Occipital lobe (tissue), 2 donors: ENCODE data around the gene SLC17A9. TPM values are rescaled to one million over a fixed set of nuclear protein-coding genes. Genes with fewer than 3 reads are reported as not detected.

Experiments
- DNase-seq: peaks from one replicate; lab custom pipeline; 2025; lab: John Stamatoyannopoulos, UW
- total RNA-seq: library from RNA; depleted of rRNA; stranded (reverse); fragments of >200 nt; gene quantifications from one replicate; pipeline ENCODE4 v1.2.3, GENCODE V29; 2014

Gene SLC17A9
- total RNA-seq, 1 donor from 2014 or later: 0.16 TPM

DNA sequence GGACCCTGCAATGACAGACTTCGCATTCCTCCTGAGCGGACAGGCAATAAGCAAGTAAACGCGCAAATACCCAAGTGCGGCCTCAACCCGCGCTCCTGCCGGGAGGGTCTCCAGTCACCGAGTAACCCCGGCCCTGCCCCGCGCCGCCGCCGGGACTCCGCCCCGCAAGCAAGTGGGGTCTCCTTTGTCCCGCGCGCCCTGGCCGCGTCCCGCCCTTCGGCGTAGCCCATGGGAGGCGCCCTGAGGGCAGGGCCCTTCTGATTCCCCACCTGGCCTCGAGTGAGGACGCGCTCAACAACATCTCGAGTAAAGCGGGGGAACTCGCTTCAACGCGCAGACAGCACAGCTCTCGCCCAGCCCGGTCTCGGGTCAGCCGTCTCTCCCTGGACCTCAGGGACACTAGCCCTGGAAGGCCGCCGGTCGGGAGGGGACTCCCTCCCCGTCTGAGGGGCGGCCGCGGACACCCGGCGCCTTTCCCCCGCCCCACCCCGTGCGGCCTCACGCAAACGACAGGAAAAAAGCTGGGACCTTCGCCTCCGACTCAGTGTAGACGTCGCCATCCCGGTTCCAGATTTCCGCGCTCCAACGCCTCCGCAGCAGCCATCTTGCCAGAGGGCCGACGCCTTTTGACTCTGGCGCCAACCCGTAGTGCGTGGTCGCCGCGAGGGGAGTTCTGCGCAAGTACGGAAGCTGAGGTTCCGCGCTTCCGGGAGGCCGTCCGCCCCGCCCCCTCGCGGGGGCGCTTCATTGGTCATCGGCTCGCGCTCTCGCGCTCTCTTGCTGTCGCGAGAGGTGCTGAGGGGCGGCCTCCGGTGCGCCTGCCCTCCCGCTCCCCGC lies 15.0 kb upstream of the SLC17A9 start:
- DNase-seq: peak; percentile 90

DNA sequence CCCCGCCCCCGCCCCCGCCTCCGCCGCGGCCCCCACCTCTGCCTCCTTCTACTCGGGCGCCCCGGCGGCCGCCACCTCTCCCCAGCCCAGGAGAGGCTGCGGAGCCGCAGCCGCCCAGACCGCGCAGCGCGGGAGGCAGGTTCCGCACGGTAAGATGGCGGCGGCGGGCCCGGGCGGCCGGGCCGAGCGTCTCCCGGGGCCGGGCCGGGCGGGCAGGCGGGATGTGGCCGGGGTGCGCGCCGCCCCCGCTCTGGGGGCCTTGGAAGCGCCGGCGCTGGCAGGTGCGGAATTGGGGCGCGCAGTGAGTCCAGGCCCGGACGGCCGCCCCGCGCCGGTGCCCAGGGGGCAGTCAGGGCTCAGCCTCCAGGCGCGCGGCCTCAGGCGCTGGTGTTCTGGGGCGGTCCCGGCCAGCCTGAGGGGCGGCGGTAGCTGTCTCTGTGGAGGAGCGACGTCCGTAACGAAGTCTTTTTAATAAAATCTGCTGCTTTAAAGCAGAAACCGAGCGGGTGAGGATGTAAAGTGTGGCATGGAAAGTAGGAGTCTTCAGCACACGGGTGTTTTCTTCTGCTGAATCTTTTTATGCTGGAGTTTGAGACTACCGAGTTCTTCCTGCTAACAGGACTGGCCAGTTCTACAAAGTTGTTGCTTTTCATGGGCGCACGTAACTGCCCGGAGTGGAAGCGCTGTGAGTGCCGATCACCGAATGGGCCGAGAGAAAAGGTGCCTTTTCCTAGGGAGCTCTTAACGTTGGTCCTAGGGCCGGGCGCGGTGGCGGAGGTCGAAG lies 14.2 kb upstream of the SLC17A9 start, which contains the start of gene GID8:
GID8 (plus strand) TSS at position 43 of the 784 bp plus-strand sequence. CDS start 3,356 bp downstream, outside the sequence.
- no peak for DNase-seq

DNA sequence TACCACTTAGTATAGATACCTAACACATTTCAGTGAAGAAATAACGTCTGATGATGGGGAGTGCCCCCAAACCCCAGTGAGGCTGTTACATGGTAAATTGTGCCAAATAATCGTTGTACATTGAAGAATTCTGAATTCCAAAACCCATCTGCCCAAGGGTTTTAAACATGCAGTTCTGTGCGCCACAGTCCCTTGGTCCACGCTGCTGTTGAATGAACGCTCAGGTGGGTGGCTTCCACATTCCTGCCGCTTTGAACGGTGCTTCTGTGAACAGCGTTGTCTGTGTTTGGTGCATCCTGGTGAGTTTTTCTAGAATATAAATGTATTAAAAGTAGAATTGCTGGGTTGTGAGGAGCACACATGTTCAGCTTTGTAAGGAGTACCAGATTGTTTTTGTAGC lies 11.6 kb upstream of the SLC17A9 start:
- DNase-seq: no peak

DNA sequence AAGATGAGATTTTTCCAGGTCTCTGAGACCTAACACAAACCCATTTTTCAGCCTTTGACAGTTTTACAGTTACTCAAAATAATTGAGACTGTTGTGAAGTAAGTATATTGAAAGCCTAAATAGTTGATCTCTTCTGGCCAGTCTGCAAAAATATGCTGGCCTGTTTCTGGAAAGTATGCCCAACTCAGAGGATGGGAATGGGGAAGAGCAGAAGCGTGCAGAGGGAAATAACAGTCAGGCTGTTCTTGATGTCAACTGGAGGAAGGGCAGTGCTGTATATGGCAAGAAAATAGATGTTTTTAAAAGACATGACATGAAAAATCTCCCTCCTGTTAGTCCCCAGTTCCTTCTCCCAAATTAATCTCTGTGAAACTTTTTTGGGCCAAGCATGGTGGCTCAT lies 10.7 kb upstream of the SLC17A9 start:
- no peak for DNase-seq

DNA sequence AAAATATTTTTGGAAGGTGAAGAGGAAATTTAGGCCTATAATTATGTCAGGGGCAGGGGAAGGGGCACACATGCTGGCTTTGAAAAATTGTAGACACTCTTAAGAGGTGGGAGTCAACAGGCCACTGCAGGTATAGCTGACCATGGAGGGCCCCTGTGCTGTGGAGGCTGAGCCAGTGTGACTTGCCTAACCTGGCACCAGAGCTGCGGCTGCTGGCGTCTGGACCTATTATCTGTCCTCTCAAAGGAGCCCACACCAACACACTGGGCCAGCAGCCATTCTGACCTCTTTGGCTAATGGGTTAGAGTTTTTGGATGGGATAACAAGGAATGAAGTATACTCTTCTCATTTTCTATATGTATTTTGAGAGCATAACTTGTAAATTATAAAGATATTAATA lies 10.1 kb upstream of the SLC17A9 start:
- no peak for DNase-seq

DNA sequence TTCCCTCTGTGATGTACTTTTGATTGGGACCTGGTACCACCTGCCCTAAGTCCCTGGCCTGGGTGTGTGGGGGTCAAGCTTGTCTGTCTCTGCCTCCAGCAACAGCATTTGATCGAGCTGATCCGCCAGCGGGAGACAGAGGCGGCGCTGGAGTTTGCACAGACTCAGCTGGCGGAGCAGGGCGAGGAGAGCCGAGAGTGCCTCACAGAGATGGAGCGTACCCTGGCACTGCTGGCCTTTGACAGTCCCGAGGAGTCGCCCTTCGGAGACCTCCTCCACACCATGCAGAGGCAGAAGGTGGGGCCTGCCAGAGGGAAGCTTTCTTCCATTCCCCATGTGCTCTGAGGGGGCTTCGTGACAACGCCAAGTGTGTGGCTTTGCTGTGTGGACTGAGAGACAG lies 9.1 kb upstream of the SLC17A9 start:
- DNase-seq: no peak

DNA sequence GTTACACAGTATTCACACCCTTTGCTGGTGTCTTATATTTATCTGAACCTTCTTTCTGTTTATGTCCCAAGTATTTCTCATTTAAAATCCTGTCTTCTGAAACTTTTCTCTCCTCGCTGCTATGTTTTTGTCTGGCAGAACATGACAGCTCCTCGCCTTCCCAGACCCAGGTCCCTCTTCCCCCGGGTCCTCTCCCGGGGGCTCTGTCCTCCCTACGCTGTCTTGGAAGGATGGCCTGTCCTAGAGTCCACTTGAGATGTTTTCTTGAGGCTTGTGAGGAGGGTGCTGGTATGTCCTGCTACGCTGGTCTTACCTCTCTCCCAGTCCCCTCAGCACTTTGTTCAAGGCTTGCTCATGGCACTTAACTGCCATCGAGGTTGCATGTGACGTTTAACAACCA lies 8.3 kb upstream of the SLC17A9 start:
- DNase-seq: no peak

DNA sequence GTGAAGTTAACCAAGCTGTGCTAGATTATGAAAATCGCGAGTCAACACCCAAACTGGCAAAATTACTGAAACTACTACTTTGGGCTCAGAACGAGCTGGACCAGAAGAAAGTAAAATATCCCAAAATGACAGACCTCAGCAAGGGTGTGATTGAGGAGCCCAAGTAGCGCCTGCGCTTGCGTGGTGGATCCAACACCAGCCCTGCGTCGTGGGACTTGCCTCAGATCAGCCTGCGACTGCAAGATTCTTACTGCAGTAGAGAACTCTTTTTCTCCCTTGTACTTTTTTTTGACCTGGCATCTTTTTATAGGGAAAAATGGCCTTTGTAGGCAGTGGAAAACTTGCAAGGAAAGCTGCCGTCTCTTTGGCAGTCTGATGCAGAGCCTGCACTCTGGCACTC lies 7.8 kb upstream of the SLC17A9 start:
- no peak for DNase-seq

DNA sequence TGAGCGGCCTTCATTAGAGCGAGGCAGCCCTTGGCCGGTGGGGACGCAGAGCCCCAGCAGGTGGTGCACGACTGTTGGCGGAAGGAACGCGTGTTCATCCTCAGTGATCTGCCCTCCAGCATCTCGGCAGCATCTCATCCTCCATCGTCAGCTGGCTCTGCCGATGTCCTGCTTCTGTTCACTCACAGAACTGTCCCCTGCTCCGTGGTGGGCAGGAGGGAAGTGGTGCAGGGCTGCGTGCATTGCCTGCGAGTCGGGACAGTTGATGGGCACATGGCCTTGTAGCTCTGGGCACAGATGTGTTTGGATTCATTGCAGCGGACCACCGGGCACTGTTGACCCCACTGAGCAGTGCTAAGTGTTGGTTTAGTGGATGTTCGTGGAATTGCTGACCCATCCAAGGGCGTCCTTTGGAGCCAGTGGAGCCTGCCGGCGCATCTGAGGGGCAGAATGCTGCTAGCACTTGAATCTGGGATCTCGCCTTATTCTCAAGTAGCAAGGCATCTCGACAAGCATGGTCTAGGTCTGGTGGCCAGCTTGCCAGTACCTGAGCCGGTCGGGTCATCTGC lies 6.7 kb upstream of the SLC17A9 start:
- DNase-seq: no peak

DNA sequence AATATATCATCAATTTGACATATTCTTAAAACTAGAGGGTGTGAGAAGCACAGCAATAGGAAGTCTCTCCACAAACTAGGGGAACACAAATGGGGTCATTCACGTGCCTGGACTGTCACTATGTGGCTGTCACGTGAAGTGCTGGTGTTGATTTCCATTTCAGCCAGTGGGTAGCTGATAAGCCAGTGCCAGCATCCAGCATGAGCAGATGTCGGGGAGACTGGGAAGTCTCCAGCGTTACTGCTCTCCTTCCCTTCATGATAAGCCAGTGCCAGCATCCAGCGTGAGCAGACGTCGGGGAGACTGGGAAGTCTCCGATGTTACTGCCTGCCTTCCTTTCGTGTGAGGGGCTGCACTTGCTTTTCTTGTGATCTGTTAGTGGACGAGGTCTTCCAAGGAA lies 5.6 kb upstream of the SLC17A9 start:
- no peak for DNase-seq

DNA sequence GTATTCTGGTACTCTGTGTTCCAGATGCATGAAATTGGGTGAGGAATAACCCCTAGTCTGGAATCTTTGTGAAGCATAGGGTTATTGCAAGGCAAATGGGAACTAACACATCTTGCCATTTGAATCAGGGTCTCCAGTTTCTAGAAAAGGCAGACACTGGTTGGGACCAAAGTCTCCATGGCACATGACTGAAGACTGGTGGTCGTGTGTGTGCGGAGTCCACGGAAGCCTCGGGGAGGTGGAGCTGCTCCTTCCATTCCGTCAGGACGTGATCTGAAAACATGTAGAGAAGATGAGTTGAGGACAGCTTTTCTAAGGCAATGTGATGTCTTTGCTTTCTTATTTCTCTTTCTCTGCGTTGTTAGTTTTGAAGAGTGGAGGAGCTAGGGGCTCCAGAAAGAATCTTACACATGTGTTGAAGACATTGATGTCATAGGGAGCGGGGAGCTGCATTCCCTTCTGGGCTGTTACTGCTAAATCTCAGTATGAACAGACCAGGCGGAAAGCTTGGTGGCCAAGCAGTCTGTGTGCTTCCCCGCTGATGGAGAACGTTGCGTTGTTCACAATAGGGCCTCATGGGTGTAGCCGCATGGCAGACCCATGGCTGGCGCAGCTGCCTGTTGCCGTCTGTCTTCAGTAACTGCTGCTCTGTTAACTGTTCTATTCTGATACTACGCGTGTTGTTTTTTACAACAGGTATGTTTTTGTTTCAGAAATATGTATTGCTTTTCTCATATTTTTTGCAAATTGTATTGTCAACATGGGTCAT lies 4.8 kb upstream of the SLC17A9 start:
- no peak for DNase-seq

DNA sequence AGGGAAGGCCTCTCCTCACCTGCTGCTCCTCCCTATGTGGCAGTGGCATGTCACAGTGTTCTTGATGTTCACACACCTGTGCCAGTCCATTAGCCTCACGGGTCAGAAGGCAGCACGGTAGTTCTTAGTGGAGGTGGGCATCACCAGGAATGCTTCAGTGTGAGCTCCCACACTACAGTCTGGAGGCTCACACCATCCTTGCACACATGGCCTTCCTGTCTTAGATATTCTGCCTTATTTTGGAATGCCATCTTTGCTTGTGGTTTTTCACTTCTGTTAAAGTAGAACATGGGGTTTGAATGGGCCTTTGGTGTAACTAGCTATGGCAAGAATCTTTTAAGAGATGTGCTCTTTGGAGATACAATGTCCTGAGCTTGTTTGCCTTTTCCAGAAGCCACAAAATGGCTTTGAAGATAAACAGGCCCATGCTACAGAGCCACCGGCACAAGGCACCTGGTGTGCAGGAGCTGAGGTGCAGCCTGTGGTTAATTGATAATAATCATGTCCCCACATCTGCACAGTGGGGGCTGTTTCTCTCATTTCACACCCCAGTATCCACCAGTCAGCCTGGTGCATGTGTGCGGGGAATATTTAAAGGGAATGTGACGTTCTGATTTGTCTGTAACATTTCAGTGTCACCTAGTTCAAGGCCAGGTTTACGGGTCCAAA lies 3.2 kb upstream of the SLC17A9 start:
- no peak for DNase-seq

DNA sequence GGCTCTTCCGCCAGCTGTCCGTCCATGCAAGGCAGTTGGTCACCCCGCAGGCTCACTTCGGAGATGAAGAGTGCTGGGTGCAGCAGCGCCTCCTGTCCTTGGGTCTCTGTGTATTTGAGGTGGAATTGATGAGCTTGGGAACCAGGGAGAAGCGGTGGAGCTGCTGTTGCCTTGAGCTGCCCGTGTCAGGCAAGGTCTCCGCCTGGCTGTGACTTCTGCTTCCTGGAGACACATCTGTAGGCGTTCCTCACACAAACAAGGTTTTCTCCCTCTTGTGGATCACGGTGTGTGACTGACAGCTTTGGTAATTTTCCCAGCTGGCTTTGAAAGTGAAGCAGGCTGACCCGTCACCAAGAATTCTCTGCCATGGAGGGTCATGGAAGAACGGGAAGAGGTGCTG lies 2.5 kb upstream of the SLC17A9 start:
- no peak for DNase-seq

DNA sequence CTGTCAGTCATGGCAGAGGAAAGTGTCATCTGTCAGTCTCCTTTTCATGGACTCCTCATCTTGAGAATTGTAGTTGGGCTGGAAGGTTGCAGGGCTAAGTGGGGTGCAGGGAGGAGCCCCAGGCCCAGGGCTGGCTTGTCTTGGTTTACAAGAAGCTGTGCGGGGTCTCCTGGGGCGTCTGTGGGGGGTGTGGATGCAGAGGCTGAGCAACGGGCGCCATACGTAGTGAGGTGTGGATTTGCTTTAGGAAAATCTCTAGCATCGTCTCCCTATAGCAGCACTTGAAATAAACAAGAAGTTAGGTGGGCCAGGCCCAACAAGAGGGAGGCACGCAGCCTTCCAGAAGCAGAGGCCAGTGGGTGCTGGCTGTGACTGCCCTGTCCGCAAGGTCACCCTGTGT lies 1.8 kb upstream of the SLC17A9 start:
- no peak for DNase-seq

DNA sequence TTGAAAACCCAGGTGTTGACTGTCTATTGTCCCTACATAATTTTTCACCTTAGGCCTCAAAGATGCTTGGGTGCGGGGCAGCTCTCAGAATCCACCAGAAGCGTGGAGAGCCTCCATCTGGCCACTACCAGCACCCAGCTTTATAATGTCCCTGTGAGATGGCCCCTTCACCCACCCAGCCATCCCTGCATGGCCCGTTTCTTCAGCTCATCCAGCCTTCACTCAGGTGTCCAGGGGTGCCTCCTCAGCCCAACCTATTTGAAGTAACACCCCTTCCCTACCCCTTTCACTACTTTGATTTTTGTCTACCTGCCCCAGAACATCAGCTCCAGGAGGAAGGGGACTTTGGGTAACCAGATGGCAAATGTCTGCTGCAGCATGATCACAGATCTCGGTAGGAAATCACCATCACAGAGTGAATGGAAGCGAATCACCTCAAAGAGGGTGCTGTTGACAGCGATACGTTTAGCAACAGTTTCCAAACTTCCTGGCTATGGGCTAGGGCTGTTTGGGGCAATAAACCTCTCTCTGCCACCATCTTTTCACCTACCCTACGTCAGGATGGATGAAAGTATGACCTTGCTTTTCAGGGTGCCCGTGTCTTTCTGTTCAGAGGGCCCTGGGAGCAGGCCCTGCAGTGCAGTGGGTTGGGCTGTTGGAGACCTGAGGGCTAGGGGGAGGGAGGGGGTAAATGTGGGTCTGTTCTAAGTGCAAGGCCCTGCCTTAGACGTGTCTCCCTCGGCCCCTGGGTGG lies 1.2 kb upstream of the SLC17A9 start:
- DNase-seq: no peak

DNA sequence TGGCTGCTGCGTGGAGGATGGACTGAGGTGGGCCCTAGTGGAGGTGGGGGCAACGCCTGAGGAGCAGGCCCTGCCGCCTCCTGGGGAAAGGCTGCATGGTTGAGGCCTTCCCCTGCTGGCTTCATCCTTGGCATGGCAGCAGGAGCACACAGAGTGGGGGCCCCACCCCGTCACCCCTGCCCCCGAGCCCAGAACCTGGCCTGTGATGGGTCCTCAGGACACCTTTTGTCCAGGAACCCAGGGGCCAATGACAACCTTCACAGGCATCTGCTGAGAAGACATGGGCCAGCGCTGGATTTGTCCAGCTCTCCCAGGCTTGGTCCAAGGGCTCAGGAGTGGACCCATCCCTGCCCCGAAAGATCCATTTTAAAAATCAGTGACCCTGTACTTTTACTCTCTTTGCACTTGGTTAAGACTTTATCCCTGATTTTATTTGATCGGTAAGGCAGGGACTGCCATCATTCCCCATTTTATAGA lies 575 bp upstream of the SLC17A9 start:
- no peak for DNase-seq

DNA sequence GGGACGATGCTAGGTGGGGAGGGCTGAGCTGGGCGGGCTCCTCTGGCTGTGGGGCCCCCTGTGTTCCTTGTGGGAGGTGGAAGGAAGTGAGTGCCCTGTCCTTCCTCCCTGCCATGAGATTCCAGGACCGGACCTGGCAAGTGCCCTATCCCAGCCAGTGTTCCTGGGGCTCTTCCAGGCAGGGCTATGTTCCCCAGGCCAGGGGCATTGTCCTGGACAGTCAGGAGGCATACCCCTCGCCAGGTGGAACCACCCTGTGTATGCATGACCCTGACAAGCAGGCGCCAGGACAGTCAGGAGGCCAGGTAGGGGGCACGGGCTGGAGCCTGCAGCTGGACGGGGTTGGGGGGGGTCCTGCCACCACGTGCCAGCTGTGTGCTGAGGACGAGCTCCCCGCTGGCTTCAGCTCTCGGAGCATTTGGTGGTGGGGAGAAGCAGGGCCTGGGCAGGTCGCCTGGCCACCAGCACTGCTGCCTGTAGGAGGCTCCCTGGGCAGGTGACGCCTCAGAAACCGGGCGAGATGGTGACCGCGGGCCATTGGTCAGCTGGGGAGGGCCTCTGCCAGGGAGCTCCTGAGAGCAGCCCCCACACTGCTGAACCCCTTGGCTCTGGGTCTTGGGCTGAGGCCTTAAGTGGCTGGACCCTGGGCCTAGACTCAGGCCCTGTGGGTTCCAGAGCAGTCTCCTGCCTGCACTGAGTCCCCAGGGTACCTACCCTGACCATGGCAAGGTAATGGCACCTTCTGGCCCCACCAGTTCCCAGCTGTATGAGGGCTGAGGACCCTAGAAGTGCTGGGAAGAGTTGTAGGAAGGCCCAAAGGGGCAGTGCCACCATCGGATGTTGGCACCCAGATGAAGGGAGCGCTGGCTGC lies 694 bp downstream of the SLC17A9 start:
- no peak for DNase-seq

DNA sequence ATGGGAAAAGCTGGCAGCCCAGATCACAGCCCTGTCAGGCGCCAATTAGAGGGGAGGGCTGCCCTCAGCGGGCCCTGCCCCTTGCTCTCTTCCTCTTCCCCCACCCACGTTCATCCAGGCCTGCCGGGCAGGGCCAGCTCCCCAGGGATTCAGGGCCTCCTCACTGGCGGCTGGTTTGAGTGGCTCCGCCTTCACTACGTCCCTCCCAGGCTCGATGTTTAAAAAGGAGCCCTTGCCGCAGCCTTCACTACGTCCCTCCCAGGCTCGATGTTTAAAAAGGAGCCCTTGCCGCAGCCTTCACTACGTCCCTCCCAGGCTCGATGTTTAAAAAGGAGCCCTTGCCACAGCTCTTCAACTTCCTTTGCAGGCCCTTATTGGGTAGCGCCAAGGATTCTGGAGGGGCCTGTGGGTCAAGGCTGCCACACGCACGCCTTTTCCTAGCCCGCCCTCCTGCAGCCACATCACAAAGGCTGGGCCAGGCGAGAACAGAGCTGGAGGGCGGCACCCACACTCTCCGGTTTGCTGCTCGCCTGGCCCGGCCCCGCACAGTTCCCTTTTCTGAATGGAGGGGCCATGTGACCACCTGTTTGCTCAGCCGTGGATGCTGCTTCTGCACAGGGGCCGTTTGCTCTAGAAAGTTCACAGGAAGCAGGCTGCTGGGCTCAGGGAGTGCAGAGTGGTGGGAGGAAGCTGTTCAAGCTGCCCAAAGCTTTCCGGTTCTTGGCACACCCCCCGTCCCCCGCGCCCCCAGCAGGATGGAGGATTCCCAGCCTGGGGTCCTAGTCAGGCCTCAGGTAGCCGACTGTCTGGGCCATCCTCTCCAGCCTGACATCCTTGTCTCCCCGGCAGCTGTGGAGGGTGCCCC lies 1.6 kb downstream of the SLC17A9 start:
- DNase-seq: no peak
